GM23338 (cell line): ENCODE measurements around the gene SLC36A1. TPM values are rescaled to one million over a fixed set of nuclear protein-coding genes. Genes with fewer than 3 reads are reported as not detected.

ENCODE experiments used
- ATAC-seq: fragments of 200-7000 bp; cut with Tn5 transposase; 3 replicates; pipeline ENCODE4 v1.9.1; 2020
- DNase-seq: peaks from one replicate; pipeline ENCODE4 v3.0.0-alpha.2; 2015; ENCODE audit warnings: low spot score
- H2AFZ ChIP-seq: fragments of 200-600 bp; sonication (generic); 2 replicates; pipeline ENCODE4 v1.8.0; 2016; ENCODE audit warnings: antibody characterized with exemption, mild to moderate bottlenecking, moderate library complexity
- H3F3A ChIP-seq: fragments of 200-600 bp; sonication (generic); replicated peaks from 2 replicates; pipeline ENCODE4 v1.8.0; 2017; ENCODE audit warnings: antibody characterized with exemption, mixed run types, low read depth
- H3K27ac ChIP-seq: fragments of 200-600 bp; sonication (generic); 2 replicates; pipeline ENCODE4 v1.6.1; 2016; ENCODE audit warnings: low read depth
- H3K27me3 ChIP-seq: fragments of 200-600 bp; sonication (generic); 2 replicates; pipeline ENCODE4 v1.8.0; 2016; ENCODE audit warnings: mild to moderate bottlenecking, mixed run types, moderate library complexity; ENCODE audit not compliant: insufficient read depth
- H3K36me3 ChIP-seq: fragments of 200-600 bp; sonication (generic); 2 replicates; pipeline ENCODE4 v1.8.0; 2016; ENCODE audit warnings: mild to moderate bottlenecking; ENCODE audit not compliant: insufficient read depth
- H3K4me1 ChIP-seq: fragments of 200-600 bp; sonication (generic); 2 replicates; pipeline ENCODE4 v1.8.0; 2016; ENCODE audit warnings: mild to moderate bottlenecking, moderate library complexity; ENCODE audit not compliant: insufficient read depth
- H3K4me2 ChIP-seq: fragments of 200-600 bp; sonication (generic); 2 replicates; pipeline ENCODE4 v1.7.1; 2017; ENCODE audit warnings: mixed run types
- H3K4me3 ChIP-seq: fragments of 200-600 bp; sonication (generic); 2 replicates; pipeline ENCODE4 v1.6.1; 2016; ENCODE audit warnings: mixed run types
- H3K79me2 ChIP-seq: fragments of 200-600 bp; sonication (generic); replicated peaks from 2 replicates; pipeline ENCODE4 v1.8.0; 2017; ENCODE audit warnings: mild to moderate bottlenecking; ENCODE audit not compliant: insufficient read depth
- H3K9me2 ChIP-seq: fragments of 200-600 bp; sonication (generic); 2 replicates; pipeline ENCODE4 v1.8.0; 2017; ENCODE audit not compliant: insufficient read depth
- H4K20me1 ChIP-seq: fragments of 200-600 bp; sonication (generic); replicated peaks from 2 replicates; pipeline ENCODE4 v1.8.0; 2017; ENCODE audit warnings: mild to moderate bottlenecking; ENCODE audit not compliant: insufficient read depth
- H3K27ac Mint-ChIP-seq: 2 replicates; pipeline ENCODE4 v1.8.0; 2020; ENCODE audit warnings: inconsistent platforms, mild to moderate bottlenecking, moderate library complexity, mixed read lengths
- H3K27me3 Mint-ChIP-seq: 3 replicates; pipeline ENCODE4 v1.8.0; 2022; ENCODE audit warnings: low read depth, mild to moderate bottlenecking, moderate library complexity, mixed read lengths, inconsistent platforms; ENCODE audit not compliant: insufficient read depth, poor library complexity
- H3K36me3 Mint-ChIP-seq: 3 replicates; pipeline ENCODE4 v1.8.0; 2021; ENCODE audit warnings: low read depth, mild to moderate bottlenecking, inconsistent platforms, moderate library complexity, mixed read lengths
- H3K4me1 Mint-ChIP-seq: 3 replicates; pipeline ENCODE4 v1.8.0; 2020; ENCODE audit warnings: mild to moderate bottlenecking, inconsistent platforms, mixed read lengths
- H3K4me3 Mint-ChIP-seq: 3 replicates; pipeline ENCODE4 v1.8.0; 2021; ENCODE audit warnings: moderate library complexity, mild to moderate bottlenecking, inconsistent platforms, mixed read lengths
- H3K9me3 Mint-ChIP-seq: 3 replicates; pipeline ENCODE4 v1.8.0; 2020; ENCODE audit warnings: moderate library complexity, mild to moderate bottlenecking, inconsistent platforms, mixed read lengths
- CREB1 ChIP-seq: fragments of 250-450 bp; sonication (Bioruptor Pico); IDR thresholded peaks from 2 replicates; pipeline ENCODE4 v1.5.0; 2020; ENCODE audit warnings: low read depth, mild to moderate bottlenecking, moderate library complexity
- CTCF ChIP-seq, 2 experiments: fragments of 200-600 bp in 1 of 2; sonication (generic) in 1 of 2; conservative IDR thresholded peaks; 2 replicates each; pipeline versions ENCODE4 v1.5.1 to v1.6.1; 2016 to 2017; ENCODE audit warnings: antibody characterized with exemption in 2 of 2, low read depth in 2 of 2, mild to moderate bottlenecking in 2 of 2, moderate library complexity in 1 of 2
- EZH2phosphoT487 ChIP-seq: fragments of 200-600 bp; sonication (generic); IDR thresholded peaks from one replicate; pipeline ENCODE4 v1.8.1; 2018; ENCODE audit warnings: antibody characterized with exemption; ENCODE audit not compliant: unreplicated experiment
- NANOG ChIP-seq: IDR thresholded peaks from 2 replicates; pipeline ENCODE4 v1.6.1; 2016; ENCODE audit warnings: antibody characterized with exemption, borderline replicate concordance
- POLR2AphosphoS5 ChIP-seq: IDR thresholded peaks from 2 replicates; pipeline ENCODE4 v1.6.1; 2016; ENCODE audit warnings: antibody characterized with exemption, low read depth
- STAT1 ChIP-seq: IDR thresholded peaks from one replicate; pipeline ENCODE4 v1.6.1; 2016; ENCODE audit warnings: antibody characterized with exemption; ENCODE audit not compliant: unreplicated experiment
- ZNF114 ChIP-seq: fragments of 250-450 bp; sonication (Bioruptor Pico); IDR thresholded peaks from 2 replicates; pipeline ENCODE4 v1.5.0; 2020; ENCODE audit warnings: mild to moderate bottlenecking, moderate library complexity
- ZNF462 ChIP-seq: fragments of 250-450 bp; sonication (Bioruptor Pico); IDR thresholded peaks from 2 replicates; pipeline ENCODE4 v1.5.0; 2020; ENCODE audit warnings: mild to moderate bottlenecking, moderate library complexity
- polyA plus RNA-seq: library from polyadenylated mRNA; unstranded; fragments of >200 nt; fragmentation: Nextera tagmentation; extraction: Ambion mirVana; gene quantifications from 2 replicates; pipeline ENCODE4 v1.2.1, GENCODE V29; 2016
- total RNA-seq: library from RNA; depleted of rRNA; stranded (reverse); fragments of >200 nt; shearing (Covaris generic); gene quantifications from 2 replicates; pipeline ENCODE4 v1.2.3, GENCODE V29; 2014

The SLC36A1 gene
- total and polyA plus RNA-seq, 2 experiments from 2014 or later, result 5.2 to 10.4 TPM

GRCh38 chr5:151454166-151454565 lies 6.8 kb downstream of the SLC36A1 start (continued):
- TF ChIP-seq ZNF462 (no peak), CTCF (conservative IDR thresholded peaks at IDR 0.05; ENCODE audit: low read depth in 2 of 2) (no peak)

GRCh38 chr5:151454889-151455288 lies 7.5 kb downstream of the SLC36A1 start:
- H3K4me1 ChIP-seq, result peaks cover 15% of the 10 kb centered on the region
- Mint-ChIP-seq H3K4me3 (no peak overlapping the region), H3K4me1 (peaks cover 13% of the 10 kb centered on the region), H3K9me3 (no peaks in the 10 kb centered on the region), H3K27ac (no peak overlapping the region), H3K27me3 (no peaks in the 10 kb centered on the region), H3K36me3 (no peaks in the 10 kb centered on the region)
- ATAC-seq, result no peak
- no peak overlapping the region for H3K27ac ChIP-seq
- no peak overlapping the region for H3K4me3 ChIP-seq
- H3K36me3 ChIP-seq, result no peaks in the 10 kb centered on the region
- H3K79me2 ChIP-seq, result peaks cover 2% of the 10 kb centered on the region; the same call in 1 of the 2 replicates
- H3F3A ChIP-seq, result no peaks in the 10 kb centered on the region
- H3K27me3 ChIP-seq, result no peaks in the 10 kb centered on the region
- no peaks in the 10 kb centered on the region for H4K20me1 ChIP-seq
- H3K4me2 ChIP-seq, result no peak overlapping the region
- H3K9me2 ChIP-seq, result no peaks in the 10 kb centered on the region
- DNase-seq, result no peak
- no peak overlapping the region for H2AFZ ChIP-seq
- no peak for TF ChIP-seq NANOG
- TF ChIP-seq CTCF (conservative IDR thresholded peaks at IDR 0.05; ENCODE audit: low read depth in 2 of 2), result no peak
- no peak for TF ChIP-seq STAT1
- TF ChIP-seq ZNF114, result no peak
- no peak for TF ChIP-seq POLR2AphosphoS5
- no peak for TF ChIP-seq CREB1 (CRISPR knock-in tag)
- TF ChIP-seq EZH2phosphoT487, result no peak
